ENCODE measurements around the gene COMMD4. TPM values are rescaled to one million over a fixed set of nuclear protein-coding genes. Genes with fewer than 3 reads are reported as not detected.

Gene COMMD4
- total and polyA plus RNA-seq, 10 of the 15 experiments (the other 5 are each of a cell fraction or from before 2014, with no cell fraction given), result 14.5 to 118 (median 75.3) TPM

- no peak for FAIRE-seq
- SMC1A ChIA-PET (ENCODE audit: uncharacterized antibody, unreplicated experiment), result interaction anchor here (0.7 to 3.1 kb wide), 27 partner anchors 11 to 596 kb away, joined by 3 to 24 read pairs (median 5); partner anchors contain the start of genes IMP3 and SIN3A
- no TSS peak for BruUV-seq (replicated peaks)
- DNase-seq (ENCODE audit: low read depth, low spot score), result no peak
- Histone ChIP-seq H3K79me2 (ENCODE audit: control insufficient read depth, insufficient read depth, low read length) (peaks cover 8% of the 10 kb centered on the region), H2AFZ (ENCODE audit: control insufficient read depth, low read depth, low read length) (peak overlapping the region; percentile 31), H4K20me1 (ENCODE audit: control insufficient read depth, insufficient read depth) (no peaks in the 10 kb centered on the region), H3K9me3 (replicated peaks; ENCODE audit: control insufficient read depth, insufficient read depth, low read length) (no peaks in the 10 kb centered on the region), H3K4me3 (peak overlapping the region; percentile 75), H3K27me3 (replicated peaks in 1 of 2; ENCODE audit: control insufficient read depth in 2 of 2, insufficient read depth in 2 of 2, low read length in 1 of 2) (no peaks in the 10 kb centered on the region), H3K4me2 (ENCODE audit: control insufficient read depth, insufficient read depth) (peak overlapping the region; percentile 78), H3K9ac (ENCODE audit: control insufficient read depth, insufficient read depth, low read length) (peak overlapping the region; percentile 93), H3K27ac (ENCODE audit: control insufficient read depth, insufficient read depth) (no peak overlapping the region), H3K36me3 (ENCODE audit: control insufficient read depth in 2 of 2, insufficient read depth in 2 of 2, low read length in 1 of 2) (peaks cover 6 to 19% of the 10 kb centered on the region in 2 experiments), H3K4me1 (ENCODE audit: control insufficient read depth, insufficient read depth, low read length) (peaks cover 6% of the 10 kb centered on the region)
- intact Hi-C loops (cut with micrococcal nuclease; ENCODE audit: unreplicated experiment), result loop anchor here (1.0 kb wide), 1 partner anchor 316 kb away; no protein-coding TSS in a partner anchor
- POLR2A ChIA-PET, result interaction anchor here (0.5 to 3.2 kb wide), 18 partner anchors 13 to 344 kb away, joined by 3 to 43 read pairs (median 6); partner anchors contain the start of genes COMMD4, IMP3, PPCDC and SIN3A
- in situ Hi-C loops (cut with MboI), result no loop called here
- no peak for TF ChIP-seq TAF1 (IDR thresholded peaks at IDR 0.05; ENCODE audit: borderline replicate concordance, low read depth, low read length)
- TF ChIP-seq PAX8 (IDR thresholded peaks at IDR 0.05), result no peak
- TF ChIP-seq USF1 (IDR thresholded peaks at IDR 0.05; ENCODE audit: borderline replicate concordance, extremely low read length, insufficient read depth, low read depth, low read length), result peak; percentile 2
- TF ChIP-seq IKZF2 (IDR thresholded peaks at IDR 0.05), result 0 out of 4 replicates have a peak, but pooled peaks of 1 of the 2 experiments have one; percentile 8
- CTCF ChIA-PET, result interaction anchor here (0.6 to 4.9 kb wide), 51 partner anchors 9 to 437 kb away, joined by 3 to 86 read pairs (median 6); partner anchors contain the start of genes COMMD4, IMP3, PTPN9 and SIN3A
- no peak for ATAC-seq
- RAD21 ChIA-PET (ENCODE audit: unreplicated experiment), result interaction anchor here (0.7 to 4.2 kb wide), 29 partner anchors 25 to 435 kb away, joined by 3 to 113 read pairs (median 4); partner anchors contain the start of genes IMP3, PTPN9, SIN3A and SNUPN
- WGBS (ENCODE audit: insufficient coverage, insufficient replicate concordance, low lambda C conversion rate, missing lambda C conversion rate), result 19% methylated on average over 7 of the region's 7 CpGs
Observed at GRCh38 chr15:75367406-75367912, 31.6 kb downstream of the COMMD4 start.

Data from GM12878 (cell line).